DMS79 treated with DMSO at 0.1 percent for 48 hours (cell line): Measurements from ENCODE around the gene RPL22L1.
"Not testable (repeated sequence)": the region's sequence is repeated elsewhere in the genome, so short reads cannot be mapped to it uniquely, and the experiment has no call there.

Source experiments
- DNase-seq: peaks from one replicate; lab custom pipeline; 2025; lab: John Stamatoyannopoulos, UW

The RPL22L1 gene

DNA sequence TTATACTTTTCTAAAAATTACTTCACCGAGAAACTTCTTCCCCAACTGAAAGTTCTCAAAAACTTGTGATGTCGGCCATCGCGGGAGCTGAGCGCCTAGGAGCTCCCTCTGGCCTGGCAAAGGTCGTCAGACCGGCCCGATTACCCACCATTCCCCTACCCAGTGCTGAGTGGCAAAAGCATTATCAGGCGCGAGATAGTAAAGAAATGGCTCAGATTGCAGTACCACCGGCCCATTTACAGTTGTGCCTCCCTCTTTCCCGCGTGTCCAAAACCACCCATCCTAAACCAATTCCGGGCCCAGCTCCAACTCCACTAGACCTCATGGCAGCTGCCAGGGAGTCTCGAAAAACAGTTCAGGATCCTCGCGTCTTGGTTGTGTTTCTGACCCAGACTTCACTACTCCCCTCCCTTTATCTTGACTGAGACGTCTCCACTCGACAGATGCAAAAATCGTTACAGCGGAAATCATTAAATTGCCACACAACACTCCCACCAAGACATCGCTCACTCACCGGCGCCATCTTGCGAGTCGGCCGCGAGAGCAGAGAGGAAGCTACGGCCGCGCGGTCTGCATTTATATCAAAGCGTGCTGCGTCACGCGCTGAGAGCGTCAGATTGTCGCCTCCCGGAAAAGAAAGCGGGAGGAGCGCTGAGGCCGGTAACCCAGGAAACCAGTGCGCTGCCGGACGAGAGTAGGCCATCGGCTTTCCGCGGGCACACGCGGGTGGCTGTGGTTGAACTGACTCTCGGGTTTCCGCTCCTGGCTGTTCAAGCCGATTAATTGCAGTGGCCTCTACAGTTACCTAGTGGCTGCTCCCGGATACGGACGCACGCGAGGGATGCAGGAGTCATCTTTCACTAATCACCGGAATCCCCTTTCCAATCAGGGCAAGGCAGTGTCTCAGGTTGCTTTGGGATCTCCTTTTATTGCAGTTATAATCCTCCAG is at the start of gene RPL22L1:
Gene RPL22L1, minus strand, starts transcription at position 551 of the 949 bp plus-strand sequence. Its CDS starts 28 bp downstream, at position 523.
- DNase-seq: no peak

DNA sequence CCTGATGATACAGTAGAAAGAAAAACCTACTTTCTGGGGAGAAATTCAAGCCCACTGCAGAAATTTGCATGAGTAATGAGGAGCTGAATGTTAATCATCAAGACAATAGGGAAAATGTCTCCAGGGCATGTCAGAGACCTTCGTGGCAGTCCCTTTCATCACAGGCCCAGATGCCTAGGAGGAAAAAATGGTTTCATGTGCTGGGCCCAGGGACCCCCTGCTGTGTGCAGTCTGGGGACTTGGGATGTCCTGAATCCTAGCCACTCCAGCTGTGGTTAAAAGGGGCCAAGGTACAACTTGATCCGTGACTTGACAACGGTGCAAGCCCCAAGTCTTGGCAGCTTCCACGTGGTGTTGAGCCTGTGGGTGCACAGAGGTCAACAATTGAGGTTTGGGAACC is 48.7 kb upstream of the RPL22L1 start:
- no peak for DNase-seq

DNA sequence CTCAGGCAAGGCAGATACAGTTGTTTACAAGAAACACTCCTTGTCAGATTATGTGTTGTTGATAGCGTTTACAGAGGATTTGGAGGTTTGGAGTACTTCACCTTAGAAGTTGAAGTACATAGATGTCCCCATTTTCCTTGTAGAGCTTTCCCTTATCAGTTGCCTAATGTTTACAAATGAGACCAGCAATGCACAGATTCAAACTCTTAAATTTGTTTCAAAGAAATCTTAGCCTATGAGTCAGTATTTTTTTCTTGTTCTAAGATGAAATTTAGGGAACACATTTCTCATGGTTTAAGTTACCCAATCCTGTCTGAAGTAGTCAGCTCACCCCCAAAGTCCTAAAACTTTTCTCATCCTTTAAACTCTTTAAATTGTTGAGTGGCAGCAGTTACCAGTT is 44.7 kb upstream of the RPL22L1 start:
- DNase-seq: no peak

DNA sequence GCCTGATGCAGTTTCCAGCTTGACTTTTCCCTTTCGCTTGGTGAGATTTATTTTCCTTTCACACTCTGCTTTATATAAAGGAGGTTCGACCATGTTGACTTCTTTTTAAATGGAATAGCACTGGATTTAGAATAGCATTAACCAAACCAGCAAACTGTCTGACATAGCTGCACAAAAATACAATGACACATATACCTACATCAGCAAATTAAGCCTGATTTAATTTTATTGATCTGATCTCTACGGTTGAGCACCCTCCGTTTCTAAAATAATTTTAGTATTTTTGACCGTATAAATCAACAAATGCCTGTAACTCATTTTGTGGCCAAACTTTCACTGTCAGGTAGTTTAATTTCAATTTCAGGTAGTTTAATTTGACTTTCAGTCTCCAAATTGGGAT is 44.2 kb upstream of the RPL22L1 start:
- no peak for DNase-seq

DNA sequence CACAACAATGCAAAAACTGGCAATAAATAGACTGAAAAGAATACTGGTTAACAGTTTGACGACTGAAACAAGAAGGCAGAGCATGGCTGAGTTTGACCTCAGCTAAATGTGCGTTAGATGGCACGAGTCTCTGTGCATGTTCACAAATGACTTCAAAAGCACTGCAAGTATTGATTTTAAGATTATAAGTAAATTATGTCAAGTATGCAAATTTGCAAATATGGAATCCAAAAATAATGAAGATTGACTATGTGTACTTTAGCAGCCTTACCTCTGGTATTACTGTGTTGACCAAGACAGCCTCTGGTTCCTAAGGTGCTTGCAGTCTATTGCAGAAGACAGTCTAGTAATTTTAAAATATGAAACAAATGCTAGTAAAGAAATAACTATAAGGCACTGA is 41.1 kb upstream of the RPL22L1 start:
- DNase-seq: no peak

DNA sequence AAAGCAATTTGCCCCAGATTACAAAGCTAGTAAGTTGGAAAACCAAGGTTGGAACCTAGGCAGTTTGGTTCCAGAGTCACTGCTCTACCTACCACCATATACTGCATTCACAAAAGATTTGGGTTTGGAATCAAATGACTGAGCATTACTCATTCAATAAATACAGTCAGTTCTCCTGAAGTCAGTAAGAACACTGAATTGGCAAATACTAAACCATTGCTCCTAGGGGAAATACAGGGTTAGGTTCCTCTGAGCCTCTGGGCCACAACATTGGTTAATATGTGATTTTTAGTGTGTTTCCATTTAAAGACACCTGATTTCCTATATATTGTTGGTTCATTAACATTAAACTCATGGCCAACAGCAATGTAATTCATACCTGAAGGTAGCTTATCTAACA is 40.5 kb upstream of the RPL22L1 start:
- no peak for DNase-seq

DNA sequence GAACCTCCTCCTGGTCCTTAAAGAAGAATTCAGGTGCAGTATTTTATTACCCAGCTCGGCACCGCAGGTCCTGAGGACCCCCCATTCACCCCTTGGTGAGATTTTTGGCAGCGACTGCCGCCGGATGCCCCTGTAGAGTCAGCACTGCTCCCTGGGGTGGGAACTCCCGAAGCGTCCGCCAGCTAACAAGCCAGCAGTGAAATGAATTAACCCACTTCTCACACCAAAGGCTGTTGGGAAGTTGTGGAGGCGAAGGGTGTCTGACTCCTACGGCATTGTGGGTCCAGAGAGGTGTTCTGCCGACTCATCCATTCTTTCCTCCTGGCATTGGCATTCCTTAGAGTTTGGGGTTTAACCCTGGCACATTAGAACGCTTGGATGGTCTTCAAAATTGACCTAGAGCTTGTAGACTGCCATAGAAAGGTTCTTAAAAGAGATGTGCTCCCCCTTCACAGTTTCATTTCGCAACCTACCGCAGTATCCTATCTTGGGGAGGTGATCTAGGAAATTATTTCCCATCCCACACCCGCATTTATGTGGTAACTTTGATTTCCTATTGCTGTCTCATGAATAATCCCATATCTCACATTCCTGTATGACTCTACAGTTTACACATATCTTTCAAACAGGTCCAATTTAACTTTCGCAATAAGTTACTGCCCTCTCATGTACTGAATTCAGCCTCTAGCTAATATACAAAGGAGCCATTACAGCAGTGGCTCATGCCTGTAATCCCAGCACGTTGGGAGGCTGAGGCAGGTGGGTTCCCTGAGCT is 39.3 kb upstream of the RPL22L1 start:
- no peak for DNase-seq

DNA sequence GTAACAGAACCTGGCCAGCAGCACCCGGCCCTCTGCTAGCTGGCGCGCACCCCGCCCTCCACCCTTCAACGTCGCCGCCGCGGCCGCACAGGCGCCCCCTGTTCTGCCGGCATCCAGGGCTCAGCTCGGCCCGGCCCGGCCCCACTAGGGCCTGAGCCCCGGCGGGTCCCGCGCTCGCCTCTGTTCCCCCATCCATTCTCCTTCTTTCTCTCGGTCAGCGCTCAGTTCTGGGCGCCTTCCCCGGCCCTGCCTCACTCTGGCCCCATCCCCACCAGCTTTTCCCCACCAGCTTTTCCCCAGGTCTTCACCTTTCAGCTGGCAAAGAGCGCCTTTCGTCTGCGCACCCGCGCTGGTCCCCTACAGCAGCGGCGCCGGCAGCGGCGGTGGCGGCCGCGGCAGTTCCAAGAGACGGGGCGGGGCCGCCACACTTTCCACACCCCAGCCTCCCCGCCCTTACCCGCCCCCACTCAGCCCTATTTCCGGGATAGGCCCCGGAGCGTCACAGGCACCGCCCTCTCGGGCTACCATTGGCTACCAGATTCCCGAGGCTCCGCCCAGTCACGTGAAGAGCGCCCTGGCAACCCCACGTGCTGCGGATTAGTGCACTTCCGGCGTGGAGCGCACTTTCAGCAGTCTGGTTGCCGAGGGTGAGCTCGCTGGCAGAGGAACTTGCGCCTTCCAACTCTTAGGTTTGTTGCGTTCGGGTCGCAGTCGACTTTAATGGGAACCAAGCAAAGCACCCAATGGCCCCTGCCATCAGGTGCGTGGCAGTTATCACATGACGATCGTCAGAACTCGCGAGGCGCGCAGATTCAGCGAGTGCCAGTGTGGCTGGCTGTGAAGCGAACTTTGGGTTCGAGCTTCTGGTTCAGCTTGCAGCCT is 38.5 kb upstream of the RPL22L1 start, which contains the start of gene EIF5A2:
Gene EIF5A2, minus strand, starts transcription at position 403 of the 882 bp plus-strand sequence. CDS start 831 bp downstream, outside the sequence.
- peak; percentile 55 for DNase-seq

DNA sequence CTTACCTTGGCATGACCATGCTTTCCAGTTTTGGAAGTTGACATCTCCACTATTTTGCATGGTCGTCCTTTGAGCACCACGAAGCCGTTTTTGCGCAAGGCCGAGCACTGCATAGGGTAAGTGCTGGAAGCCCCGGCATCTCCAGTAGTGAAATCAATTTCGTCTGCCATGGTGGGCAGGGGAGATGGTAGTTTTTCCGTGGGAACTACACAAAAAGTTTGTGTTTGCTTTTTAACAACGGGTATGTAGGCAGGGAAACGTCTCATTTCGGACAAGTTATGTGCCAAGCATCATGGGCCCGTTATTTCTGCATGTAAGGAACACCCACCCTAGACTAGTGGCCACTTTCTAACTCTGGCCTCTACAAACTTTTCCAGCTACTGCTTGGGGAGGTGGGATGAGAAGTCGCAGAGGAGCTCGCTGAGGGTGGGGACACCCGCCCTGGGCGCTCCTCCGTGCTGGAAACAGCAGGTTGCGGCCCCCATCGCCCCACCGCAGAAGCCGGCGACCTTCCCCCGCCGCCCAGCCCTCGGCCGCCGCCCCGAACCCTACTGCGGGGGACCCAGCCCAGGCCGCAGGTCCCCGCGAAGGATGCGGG is 37.7 kb upstream of the RPL22L1 start:
- DNase-seq: no peak

DNA sequence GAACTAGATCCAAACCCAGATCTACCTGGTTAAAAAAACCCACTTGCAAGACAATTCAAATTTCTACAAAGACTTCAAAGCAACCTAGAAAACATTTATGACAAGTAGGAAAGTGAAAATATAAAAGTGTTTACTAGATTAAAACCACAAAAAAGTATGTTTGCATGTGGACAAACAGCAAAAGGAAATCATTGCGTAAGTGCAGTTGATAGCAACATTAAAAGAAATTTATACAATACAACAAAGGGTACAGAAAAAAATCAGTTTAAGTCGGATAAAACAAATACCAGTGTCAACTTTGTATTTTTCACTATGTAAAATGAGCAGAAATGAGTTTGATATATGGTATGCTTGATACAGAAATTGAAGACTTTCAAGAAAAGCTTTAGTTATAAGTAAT is 35.9 kb upstream of the RPL22L1 start:
- no peak for DNase-seq

DNA sequence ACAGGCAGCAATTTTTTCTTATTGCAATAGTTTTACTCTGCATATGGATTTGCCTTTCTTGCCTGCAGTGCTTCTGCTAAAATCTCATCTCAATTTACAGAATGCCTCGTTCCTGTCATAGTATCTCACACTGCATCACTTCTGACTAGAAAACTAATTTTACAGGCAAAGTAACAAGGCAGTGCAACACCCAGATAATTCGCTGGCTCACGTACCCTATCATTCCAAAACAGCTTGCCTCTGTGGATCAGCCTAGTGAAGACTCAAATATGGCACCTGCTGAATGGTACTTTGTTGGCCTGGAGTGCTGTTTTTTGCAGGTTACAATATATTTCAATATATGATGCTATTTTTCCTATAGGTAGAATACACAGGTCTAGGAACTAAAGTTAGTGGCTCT is 33.1 kb upstream of the RPL22L1 start:
- DNase-seq: no peak

DNA sequence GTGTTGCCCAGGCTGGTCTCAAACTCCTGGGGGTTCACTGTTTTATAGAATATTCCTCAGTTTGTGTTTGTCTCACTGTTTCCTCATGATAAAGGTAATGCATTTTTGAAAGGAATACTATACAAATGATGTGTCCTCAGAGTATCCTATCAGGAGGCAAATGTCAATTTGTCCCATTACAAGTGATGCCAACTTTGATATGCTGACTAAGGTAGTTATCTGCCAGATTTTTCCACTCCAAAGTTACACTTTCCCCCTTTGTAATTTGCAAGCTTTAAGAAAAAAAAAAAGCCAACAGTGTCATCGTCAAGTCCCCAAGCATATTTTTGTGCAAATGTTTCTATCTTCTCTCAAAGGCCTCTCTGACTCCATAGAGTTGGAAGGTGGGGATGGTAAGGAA is 29.5 kb upstream of the RPL22L1 start:
- DNase-seq: no peak

DNA sequence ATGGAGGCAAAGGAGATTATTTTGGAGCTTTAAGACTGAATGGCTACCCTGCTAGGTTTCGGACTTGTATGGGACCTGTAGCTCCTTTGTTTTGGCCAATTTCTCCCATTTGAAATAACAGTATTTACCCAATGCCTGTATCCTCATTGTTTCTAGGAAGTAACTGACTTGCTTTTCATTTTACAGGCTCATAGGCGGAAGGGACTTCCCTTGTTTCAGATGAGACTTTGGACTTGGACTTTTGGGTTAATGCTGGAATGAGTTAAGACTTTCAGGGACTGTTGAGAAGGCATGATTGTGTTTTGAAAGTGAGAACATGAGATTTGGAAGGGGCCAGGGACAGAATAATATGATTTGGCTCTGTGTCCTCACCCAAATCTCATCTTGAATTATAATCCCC is 28.0 kb upstream of the RPL22L1 start:
- DNase-seq: no peak

DNA sequence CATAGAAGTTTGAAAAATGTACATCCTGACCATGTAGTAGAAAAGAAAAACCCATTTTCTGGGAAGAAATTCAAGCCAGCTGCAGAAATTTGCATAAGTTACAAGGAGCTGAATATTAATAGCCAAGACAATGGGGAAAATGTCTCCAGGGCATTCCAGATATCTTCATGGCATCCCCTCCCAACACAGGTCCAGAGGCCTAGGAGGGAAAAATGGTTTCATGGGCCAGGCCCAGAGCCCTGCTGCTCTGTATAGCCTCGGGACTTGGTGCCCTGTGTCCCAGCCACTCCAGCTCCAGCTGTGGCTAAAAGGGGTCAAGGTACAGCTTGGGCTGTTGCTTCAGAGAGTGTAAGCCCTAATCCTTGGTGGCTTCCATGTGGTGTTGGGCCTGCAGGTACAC is 27.2 kb upstream of the RPL22L1 start:
- not testable (repeated sequence) for DNase-seq

DNA sequence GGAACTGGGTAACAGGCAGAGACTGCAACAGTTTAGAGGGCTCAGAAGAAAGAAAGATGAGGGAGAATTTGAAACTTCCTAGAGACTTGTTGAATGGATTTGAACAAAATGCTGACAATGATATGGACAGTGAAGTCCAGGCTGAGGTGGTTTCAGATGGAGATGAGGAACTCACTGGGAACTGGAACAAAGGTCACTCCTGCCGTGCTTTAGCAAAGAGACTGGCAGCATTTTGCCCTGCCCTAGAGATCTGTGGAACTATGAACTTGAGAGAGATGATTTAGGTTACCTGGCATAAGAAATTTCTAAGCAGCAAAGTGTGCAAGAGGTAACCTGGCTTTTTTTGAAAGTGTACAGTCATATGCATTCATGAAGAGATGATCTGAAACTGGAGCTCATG is 26.8 kb upstream of the RPL22L1 start:
- DNase-seq: no peak

DNA sequence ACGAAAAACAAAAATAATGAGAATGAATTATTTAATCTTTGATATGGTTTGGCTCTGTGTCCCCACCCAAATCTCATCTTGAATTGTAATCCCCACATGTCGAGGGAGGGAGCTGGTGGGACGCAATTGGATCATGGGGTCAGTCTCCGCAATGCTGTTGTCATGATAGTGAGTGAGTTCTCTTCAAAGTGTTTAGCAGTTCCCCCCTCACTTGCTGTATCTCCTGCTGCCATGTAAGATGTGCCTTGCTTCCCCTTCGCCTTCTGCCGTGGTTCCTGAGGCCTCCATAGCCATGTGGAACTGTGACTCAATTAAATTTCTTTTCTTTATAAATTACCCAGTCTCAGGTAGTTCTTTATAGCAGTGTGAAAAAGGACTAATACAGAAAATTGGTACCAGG is 26.3 kb upstream of the RPL22L1 start:
- not testable (repeated sequence) for DNase-seq

DNA sequence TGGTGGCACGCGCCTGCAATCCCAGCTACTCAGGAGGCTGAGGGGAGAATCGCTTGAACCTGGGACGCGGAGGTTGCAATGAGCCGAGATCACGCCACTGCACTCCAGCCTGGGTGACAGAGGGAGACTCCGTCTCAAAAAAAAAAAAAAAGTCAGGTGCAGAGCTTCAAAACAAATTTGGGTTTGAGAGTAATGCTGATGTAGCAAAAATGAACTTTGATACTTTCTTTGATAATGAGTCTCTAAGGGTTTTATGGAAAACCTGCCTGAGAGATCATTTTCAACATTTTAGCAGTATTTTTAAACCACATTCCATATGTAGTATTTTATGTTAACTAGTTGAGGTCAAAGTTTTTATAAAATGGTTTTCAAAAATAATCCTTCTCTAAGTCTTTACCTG is 23.9 kb upstream of the RPL22L1 start:
- no peak for DNase-seq

DNA sequence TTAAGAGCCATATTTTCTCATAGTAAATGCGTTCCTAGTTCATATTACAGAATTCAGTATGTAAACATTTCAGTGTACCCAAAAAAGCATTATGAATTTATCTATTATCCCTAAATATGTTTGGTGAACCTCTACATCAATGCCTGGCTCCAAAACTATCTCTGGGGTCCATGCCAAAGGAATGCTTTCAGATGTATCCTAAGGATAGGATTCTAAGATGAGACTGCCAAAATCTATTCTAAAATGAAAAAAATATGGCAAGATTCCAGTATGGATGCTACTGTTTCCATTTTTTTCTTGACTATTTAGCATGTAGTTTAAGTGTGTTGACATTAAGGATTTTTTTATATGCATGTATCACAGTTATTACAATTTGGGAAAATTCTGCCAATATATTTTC is 19.6 kb upstream of the RPL22L1 start:
- no peak for DNase-seq

DNA sequence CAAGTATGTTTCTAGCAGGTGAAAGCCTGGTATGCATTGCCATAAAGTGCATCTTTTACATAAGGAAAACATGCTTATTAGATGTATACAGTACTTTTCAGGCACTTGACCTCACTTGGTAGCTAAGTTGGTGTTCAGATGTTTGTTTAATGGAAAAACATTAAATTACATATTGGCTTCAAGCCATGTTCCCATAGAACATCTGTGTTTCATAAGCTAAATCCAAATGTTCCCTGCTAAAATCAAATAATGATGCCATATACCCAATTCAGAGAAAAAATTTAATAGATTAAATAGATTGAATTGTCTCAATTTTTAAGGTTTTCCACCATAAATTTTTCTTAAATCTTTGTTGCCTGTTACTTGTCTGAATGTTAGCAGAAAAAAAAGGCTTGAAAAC is 19.1 kb upstream of the RPL22L1 start:
- DNase-seq: no peak

DNA sequence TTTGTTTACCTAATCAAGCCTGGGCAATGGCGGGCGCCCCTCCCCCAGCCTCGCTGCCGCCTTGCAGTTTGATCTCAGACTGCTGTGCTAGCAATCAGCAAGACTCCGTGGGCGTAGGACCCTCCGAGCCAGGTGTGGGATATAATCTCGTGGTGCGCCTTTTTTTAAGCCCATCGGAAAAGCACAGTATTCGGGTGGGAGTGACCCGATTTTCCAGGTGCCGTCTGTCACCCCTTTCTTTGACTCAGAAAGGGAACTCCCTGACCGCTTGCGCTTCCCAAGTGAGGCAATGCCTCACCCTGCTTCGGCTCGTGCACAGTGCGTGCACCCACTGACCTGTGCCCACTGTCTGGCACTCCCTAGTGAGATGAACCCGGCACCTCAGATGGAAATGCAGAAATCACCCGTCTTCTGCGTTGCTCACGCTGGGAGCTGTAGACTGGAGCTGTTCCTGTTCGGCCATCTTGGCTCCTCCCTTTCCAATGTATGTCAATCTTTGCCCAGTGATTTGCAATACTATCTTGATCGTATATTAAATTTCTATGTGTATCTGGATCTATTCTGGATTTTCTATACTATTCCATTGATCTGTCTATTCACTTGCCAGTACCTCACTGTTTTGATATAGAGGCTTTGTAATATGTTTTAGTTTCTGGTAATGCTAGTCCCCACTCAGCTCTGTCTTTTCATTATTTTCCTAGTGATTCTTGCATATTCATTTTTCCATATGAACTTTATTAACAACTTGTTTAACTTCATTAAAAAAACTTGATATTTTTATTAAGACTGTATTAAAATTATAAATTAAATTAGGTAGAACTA is 14.3 kb upstream of the RPL22L1 start:
- not testable (repeated sequence) for DNase-seq

DNA sequence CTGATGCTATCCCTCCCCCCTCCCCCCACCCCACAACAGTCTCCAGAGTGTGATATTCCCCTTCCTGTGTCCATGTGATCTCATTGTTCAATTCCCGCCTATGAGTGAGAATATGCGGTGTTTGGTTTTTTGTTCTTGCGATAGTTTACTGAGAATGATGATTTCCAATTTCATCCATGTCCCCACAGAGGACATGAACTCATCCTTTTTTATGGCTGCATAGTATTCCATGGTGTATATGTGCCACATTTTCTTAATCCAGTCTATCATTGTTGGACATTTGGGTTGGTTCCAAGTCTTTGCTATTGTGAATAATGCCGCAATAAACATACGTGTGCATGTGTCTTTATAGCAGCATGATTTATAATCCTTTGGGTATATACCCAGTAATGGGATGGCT is 8.7 kb upstream of the RPL22L1 start:
- not testable (repeated sequence) for DNase-seq
